Testis (tissue), 2 donors: ENCODE measurements around the gene SIGLEC11.

Source experiments
- POLR2A ChIP-seq: fragments of 450-650 bp; IDR thresholded peaks from one replicate; pipeline ENCODE4 v1.6.1; 2017; ENCODE audit warnings: antibody characterized with exemption, mild to moderate bottlenecking, moderate library complexity
- TF ChIP-seq, protein P1 (sequence below), 3 experiments: fragments of 450-650 bp in 2 of 3; fragments of 200-600 bp in 1 of 3; sonication (generic) in 1 of 3; IDR thresholded peaks; one replicate each; pipeline ENCODE4 v1.5.1; 2016 to 2019; ENCODE audit warnings: antibody characterized with exemption in 3 of 3, mild to moderate bottlenecking in 2 of 3, moderate library complexity in 1 of 3

GRCh38 chr19:49978324-49978723 is 17.4 kb upstream of the SIGLEC11 start:
- TF ChIP-seq, protein P1, sequence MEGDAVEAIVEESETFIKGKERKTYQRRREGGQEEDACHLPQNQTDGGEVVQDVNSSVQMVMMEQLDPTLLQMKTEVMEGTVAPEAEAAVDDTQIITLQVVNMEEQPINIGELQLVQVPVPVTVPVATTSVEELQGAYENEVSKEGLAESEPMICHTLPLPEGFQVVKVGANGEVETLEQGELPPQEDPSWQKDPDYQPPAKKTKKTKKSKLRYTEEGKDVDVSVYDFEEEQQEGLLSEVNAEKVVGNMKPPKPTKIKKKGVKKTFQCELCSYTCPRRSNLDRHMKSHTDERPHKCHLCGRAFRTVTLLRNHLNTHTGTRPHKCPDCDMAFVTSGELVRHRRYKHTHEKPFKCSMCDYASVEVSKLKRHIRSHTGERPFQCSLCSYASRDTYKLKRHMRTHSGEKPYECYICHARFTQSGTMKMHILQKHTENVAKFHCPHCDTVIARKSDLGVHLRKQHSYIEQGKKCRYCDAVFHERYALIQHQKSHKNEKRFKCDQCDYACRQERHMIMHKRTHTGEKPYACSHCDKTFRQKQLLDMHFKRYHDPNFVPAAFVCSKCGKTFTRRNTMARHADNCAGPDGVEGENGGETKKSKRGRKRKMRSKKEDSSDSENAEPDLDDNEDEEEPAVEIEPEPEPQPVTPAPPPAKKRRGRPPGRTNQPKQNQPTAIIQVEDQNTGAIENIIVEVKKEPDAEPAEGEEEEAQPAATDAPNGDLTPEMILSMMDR (IDR thresholded peaks at IDR 0.05), result no peak
- no peak for TF ChIP-seq POLR2A
